Measurements from ENCODE around the gene HOXA13. TPM values are rescaled to one million over a fixed set of nuclear protein-coding genes. Genes with fewer than 3 reads are reported as not detected.

HOXA13 gene
- total and polyA plus RNA-seq, 8 donors: not detected

- H3K36me3 ChIP-seq: no peaks in the 10 kb centered on the region
- DNase-seq (no peak), ATAC-seq (no peak)
- peak overlapping the region in 1 of 2 donors; percentile 46 for H3K4me3 ChIP-seq
- no peaks in the 10 kb centered on the region for H3K9me3 ChIP-seq
- peaks cover 78 to 100% of the 10 kb centered on the region in 2 donors for H3K27me3 ChIP-seq
- intact Hi-C loops (cut with DNase I): loop anchor here in 1 of 2 donors (5.0 to 10.0 kb wide), 2 partner anchors 792 to 1279 kb away; no protein-coding TSS in a partner anchor
- TF ChIP-seq CTCF (IDR thresholded peaks at IDR 0.05): no peak
- H3K4me1 ChIP-seq: peaks cover 9 to 71% of the 10 kb centered on the region in 2 donors
- no peak overlapping the region for H3K27ac ChIP-seq
Measured at GRCh38 chr7:27164045-27164366, 35.9 kb downstream of the HOXA13 start.

GRCh38 chr7:27163288-27164044 lies 36.4 kb downstream of the HOXA13 start:
- intact Hi-C loops (cut with DNase I): loop anchor here in 1 of 2 donors (5.0 to 10.0 kb wide), 2 partner anchors 791 to 1279 kb away; no protein-coding TSS in a partner anchor
- Histone ChIP-seq H3K9me3 (no peaks in the 10 kb centered on the region), H3K4me3 (peak overlapping the region in 1 of 2 donors; percentile 46), H3K27ac (no peak overlapping the region), H3K36me3 (no peaks in the 10 kb centered on the region), H3K27me3 (peaks cover 78 to 100% of the 10 kb centered on the region in 2 donors), H3K4me1 (peaks cover 9 to 68% of the 10 kb centered on the region in 2 donors)
- ATAC-seq: no peak
- no peak for TF ChIP-seq CTCF (IDR thresholded peaks at IDR 0.05)
- DNase-seq: peak in 2 of 4 donors; percentile 31 to 32

- H3K4me1 ChIP-seq: peaks cover 9 to 66% of the 10 kb centered on the region in 2 donors
- no peak overlapping the region for H3K4me3 ChIP-seq
- no peak for DNase-seq
- H3K36me3 ChIP-seq: no peaks in the 10 kb centered on the region
- H3K9me3 ChIP-seq: no peaks in the 10 kb centered on the region
- no peak for ATAC-seq
- no peak overlapping the region for H3K27ac ChIP-seq
- intact Hi-C loops (cut with DNase I): loop anchor here in 1 of 2 donors (5.0 to 10.0 kb wide), 2 partner anchors 790 to 1278 kb away; no protein-coding TSS in a partner anchor
- no peak for TF ChIP-seq CTCF (IDR thresholded peaks at IDR 0.05)
- peaks cover 76 to 100% of the 10 kb centered on the region in 2 donors for H3K27me3 ChIP-seq
Measured at GRCh38 chr7:27162561-27163287, 37.2 kb downstream of the HOXA13 start.

- intact Hi-C loops (cut with DNase I): loop anchor here in 1 of 2 donors (5.0 to 10.0 kb wide), 2 partner anchors 790 to 1277 kb away; no protein-coding TSS in a partner anchor
- no peak for TF ChIP-seq CTCF (IDR thresholded peaks at IDR 0.05)
- peak in 2 of 4 donors; percentile 35 to 59 for DNase-seq
Measured at GRCh38 chr7:27161721-27162560, 38.0 kb downstream of the HOXA13 start.

More at GRCh38 chr7:27161721-27162560, 38.0 kb downstream of the HOXA13 start:
- H3K4me1 ChIP-seq: peaks cover 9 to 63% of the 10 kb centered on the region in 2 donors
- no peak overlapping the region for H3K27ac ChIP-seq
- no peak for ATAC-seq
- H3K27me3 ChIP-seq: peaks cover 76 to 100% of the 10 kb centered on the region in 2 donors
- H3K4me3 ChIP-seq: peak overlapping the region in 1 of 2 donors; percentile 56
- H3K9me3 ChIP-seq: no peaks in the 10 kb centered on the region
- H3K36me3 ChIP-seq: no peaks in the 10 kb centered on the region

Data from left lung (tissue), 10 donors.